Measurements from ENCODE around the gene ARMH1. TPM values are rescaled to one million over a fixed set of nuclear protein-coding genes. Genes with fewer than 3 reads are reported as not detected.

The ARMH1 gene
- total and polyA plus RNA-seq, 11 donors: 0.33 to 9.9 (median 0.70) TPM; not detected in 3

DNA sequence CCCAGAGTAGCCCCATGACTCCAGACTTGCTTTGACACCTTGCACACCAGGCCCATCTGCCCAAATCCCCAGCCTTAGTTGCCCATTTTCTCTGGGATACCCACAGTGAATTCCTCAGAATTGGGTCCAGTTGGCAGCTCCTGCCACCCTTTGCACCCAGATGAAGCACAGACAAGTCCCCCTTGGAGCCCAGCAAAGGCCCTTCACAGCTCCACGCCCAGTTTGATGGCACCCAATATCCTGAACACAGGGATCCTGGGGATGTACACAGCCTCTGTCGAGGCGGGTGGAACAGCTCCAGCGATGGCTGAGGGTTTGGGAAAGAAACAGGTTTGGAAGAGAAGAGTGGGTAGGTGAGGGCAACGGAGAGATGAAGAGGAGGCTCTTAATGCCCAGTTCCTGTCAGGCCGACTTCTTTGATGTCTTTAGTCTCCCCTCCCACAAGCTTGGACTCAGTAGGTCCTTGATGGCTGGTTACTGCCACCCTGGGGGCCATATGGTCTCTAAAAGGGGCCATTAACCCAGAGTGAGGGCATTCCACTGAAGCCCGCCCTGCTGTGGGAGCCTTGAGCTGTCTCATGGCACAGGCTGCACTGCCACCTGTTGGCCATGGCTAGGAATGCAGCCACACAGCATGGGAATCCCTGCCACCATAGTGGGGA is 21.9 kb upstream of the ARMH1 start:
- H3K4me1 ChIP-seq: peaks cover 0 to 11% (median 0%) of the 10 kb centered on the region in 12 donors
- H3K36me3 ChIP-seq: peaks cover 0 to 66% (median 46%) of the 10 kb centered on the region in 9 donors
- no peaks in the 10 kb centered on the region for H3K27me3 ChIP-seq
- no peak overlapping the region for H3K27ac ChIP-seq
- DNase-seq (peak; percentile 64 to 83 (median 73)), ATAC-seq (peak; percentile 55 to 81 (median 78))
- intact Hi-C loops (cut with DNase I): loop anchor here (1.0 to 10.0 kb wide), 9 partner anchors 42 to 438 kb away; partner anchors contain the start of gene DMAP1 (in 5 of the 10)
- H3K4me3 ChIP-seq: no peak overlapping the region
- WGBS, 4 donors: 58 to 64% (median 62%) methylated on average over 6 to 7 of the region's 7 CpGs
- no peaks in the 10 kb centered on the region for H3K9me3 ChIP-seq
- no peak for TF ChIP-seq POLR2A (IDR thresholded peaks at IDR 0.05)
- TF ChIP-seq, protein P1, sequence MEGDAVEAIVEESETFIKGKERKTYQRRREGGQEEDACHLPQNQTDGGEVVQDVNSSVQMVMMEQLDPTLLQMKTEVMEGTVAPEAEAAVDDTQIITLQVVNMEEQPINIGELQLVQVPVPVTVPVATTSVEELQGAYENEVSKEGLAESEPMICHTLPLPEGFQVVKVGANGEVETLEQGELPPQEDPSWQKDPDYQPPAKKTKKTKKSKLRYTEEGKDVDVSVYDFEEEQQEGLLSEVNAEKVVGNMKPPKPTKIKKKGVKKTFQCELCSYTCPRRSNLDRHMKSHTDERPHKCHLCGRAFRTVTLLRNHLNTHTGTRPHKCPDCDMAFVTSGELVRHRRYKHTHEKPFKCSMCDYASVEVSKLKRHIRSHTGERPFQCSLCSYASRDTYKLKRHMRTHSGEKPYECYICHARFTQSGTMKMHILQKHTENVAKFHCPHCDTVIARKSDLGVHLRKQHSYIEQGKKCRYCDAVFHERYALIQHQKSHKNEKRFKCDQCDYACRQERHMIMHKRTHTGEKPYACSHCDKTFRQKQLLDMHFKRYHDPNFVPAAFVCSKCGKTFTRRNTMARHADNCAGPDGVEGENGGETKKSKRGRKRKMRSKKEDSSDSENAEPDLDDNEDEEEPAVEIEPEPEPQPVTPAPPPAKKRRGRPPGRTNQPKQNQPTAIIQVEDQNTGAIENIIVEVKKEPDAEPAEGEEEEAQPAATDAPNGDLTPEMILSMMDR (IDR thresholded peaks at IDR 0.05): peak; percentile 87 to 96 (median 91)

GRCh38 chr1:44653107-44653964 is 21.2 kb upstream of the ARMH1 start:
- Histone ChIP-seq H3K4me3 (no peak overlapping the region), H3K9me3 (no peaks in the 10 kb centered on the region), H3K27ac (no peak overlapping the region), H3K4me1 (peaks cover 0 to 11% (median 0%) of the 10 kb centered on the region in 12 donors), H3K36me3 (peaks cover 0 to 58% (median 40%) of the 10 kb centered on the region in 9 donors), H3K27me3 (no peaks in the 10 kb centered on the region)
- no peak for TF ChIP-seq POLR2A (IDR thresholded peaks at IDR 0.05)
- TF ChIP-seq, protein P1 (IDR thresholded peaks at IDR 0.05): peak in 4 of 12 donors; percentile 1 to 27 (median 5)
- no peak for ATAC-seq
- intact Hi-C loops (cut with DNase I): loop anchor here (1.0 to 10.0 kb wide), 9 partner anchors 43 to 439 kb away; partner anchors contain the start of gene DMAP1 (in 5 of the 10)
- 63 to 79% (median 65%) methylated on average over 9 to 11 of the region's 11 CpGs for WGBS, 4 donors
- DNase-seq: no peak

DNA sequence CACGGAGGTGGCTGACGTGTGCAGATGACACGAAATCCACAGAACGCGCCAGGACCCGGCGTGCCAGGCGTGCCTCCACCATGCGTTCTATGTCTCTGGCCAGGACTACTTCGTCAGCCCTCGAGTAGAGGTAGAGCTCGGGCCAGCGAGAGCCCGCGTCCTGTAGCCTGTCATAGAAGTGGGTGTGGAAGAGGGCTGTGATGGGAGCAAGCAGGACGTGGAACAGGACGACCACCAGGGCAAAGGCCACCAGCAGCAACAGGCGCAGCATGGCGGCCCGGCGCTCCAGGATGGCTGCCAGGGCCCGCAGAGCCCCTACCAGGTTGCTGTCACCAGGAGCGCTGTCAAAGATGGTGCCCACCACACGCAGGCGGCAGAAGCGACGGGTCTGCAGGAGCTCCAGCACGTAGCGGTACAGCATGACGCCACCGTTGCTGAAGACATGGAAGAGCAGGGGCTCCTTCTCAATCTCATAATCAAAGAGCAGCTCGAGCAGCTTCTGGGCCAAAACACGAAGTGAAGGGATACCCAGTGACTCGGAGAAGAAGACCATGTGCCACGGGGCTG is 19.8 kb upstream of the ARMH1 start:
- intact Hi-C loops (cut with DNase I): loop anchor here (1.0 to 10.0 kb wide), 6 partner anchors 17 to 440 kb away; partner anchors contain the start of gene DMAP1 (in 5 of the 10)
- Histone ChIP-seq H3K36me3 (peaks cover 0 to 44% (median 29%) of the 10 kb centered on the region in 9 donors), H3K27me3 (no peaks in the 10 kb centered on the region), H3K27ac (no peak overlapping the region), H3K9me3 (no peaks in the 10 kb centered on the region), H3K4me1 (peaks cover 0 to 13% (median 0%) of the 10 kb centered on the region in 12 donors), H3K4me3 (no peak overlapping the region)
- TF ChIP-seq, protein P1 (IDR thresholded peaks at IDR 0.05): no peak
- no peak for TF ChIP-seq POLR2A (IDR thresholded peaks at IDR 0.05)
- no peak for ATAC-seq
- DNase-seq: peak in 1 of 5 donors; percentile 8
- WGBS, 4 donors: 92 to 94% (median 94%) methylated on average over 35 of the region's 35 CpGs

Measured in heart left ventricle (tissue), 16 donors.